Umbilical cord (tissue), 2 donors: Measurements from ENCODE around the gene ETHE1. TPM values are rescaled to one million over a fixed set of nuclear protein-coding genes. Genes with fewer than 3 reads are reported as not detected.
A peak's percentile ranks its signal among the peaks of the same experiment; 100 is the strongest.
"Not testable (repeated sequence)": the region's sequence is repeated elsewhere in the genome, so short reads cannot be mapped to it uniquely, and the experiment has no call there.

Source experiments
- DNase-seq: peaks from one replicate; pipeline ENCODE4 v3.0.0-alpha.2; 2015; ENCODE audit warnings: low spot score
- total RNA-seq: library from RNA; depleted of rRNA; stranded (reverse); fragments of >200 nt; gene quantifications from one replicate; pipeline ENCODE4 v1.2.3, GENCODE V29; 2014; ENCODE audit warnings: low replicate concordance; ENCODE audit not compliant: insufficient read depth

Gene ETHE1
- total RNA-seq, 1 donor from 2014 or later, result 33.7 TPM

DNA sequence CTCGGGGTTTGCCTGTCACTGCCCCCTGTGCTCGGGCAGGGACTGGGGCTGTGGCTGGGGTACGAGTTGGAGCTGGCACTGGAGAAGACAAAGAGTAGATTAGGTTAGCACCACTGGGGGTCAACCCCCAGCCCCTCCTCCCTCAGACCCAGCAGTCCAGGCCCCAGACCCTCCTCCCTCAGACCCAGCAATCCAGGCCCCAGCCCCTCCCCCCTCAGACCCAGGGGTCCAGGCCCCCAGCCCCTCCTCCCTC, 25.1 kb upstream of the ETHE1 start:
- DNase-seq, result no peak

- no peak for DNase-seq
Observed at GRCh38 chr19:43551399-43552197, 24.6 kb upstream of the ETHE1 start.

DNA sequence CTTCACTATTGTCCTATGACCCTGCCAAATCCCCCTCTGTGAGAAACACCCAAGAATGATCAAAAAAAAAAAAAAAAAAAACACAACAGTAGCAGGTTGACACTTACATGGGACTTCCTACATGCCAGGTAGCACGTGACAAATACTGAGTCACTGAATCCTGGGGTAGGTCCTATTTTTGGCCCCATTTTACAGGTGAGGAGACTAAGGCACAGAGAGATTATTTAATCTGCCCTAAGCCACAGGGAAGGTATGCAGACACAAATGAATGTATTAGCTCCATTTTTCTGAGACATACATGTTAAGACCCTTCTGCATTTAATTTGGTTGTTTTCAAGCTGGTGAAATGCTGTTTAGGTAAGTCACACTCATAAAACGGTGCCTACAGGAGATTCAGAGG, 21.7 kb upstream of the ETHE1 start:
- DNase-seq, result no peak

DNA sequence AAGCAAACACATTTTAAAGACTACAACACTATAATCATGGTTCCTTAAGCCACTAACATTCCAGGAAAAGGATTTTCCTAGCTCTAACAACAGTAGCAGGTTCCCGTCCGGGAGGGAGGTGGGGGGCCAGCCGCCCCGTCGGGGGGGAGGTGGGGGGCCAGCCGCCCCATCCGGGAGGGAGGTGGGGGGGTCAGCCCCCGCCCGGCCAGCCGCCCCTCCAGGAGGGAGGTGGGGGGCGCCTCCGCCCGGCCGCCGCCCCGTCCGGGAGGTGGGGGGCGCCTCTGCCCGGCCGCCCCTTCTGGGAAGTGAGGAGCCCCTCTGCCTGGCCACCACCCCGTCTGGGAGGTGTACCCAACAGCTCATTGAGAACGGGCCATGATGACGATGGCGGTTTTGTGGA, 20.9 kb upstream of the ETHE1 start:
- DNase-seq, result not testable (repeated sequence)

DNA sequence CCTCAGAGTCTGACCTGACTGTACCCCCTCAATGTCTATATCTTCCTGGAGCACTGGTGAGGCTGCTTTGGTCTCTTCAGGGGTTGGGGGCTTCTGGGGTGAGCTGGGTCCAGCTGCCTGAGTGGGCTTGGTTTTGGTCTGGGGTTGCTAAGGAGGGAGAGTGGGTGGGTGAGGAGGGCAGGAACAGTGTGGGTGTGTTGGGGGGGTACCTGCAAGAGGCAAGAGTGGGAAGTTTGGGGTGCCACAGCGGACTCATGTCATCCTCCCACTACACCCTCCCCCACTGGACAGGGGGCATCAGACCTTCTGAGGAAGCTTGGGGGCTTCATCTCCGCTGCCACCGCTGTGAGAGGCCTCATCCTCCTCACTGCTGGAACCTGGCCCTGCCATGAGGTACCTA, 19.6 kb upstream of the ETHE1 start:
- DNase-seq, result no peak

DNA sequence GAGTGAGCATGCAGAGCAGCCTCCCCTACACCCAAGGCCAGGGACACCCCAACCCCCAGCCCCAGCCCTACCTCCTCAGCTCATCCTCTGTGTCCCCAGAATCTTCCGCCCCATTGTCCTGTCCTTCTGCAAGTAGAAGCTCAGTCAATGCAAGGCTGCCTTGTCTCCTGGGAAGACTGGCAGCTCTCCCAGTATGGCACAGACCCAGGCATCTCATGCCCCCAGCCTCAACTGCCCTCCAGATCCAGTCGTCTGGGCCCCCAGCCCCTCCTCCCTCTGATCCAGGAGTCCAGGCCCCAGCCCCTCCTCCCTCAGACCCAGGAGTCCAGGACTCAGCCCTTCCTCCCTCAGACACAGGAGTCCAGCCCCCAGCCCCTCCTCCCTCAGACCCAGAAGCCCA, 19.0 kb upstream of the ETHE1 start:
- DNase-seq, result no peak

- no peak for DNase-seq
Observed at GRCh38 chr19:43545276-43545675, 18.3 kb upstream of the ETHE1 start.

DNA sequence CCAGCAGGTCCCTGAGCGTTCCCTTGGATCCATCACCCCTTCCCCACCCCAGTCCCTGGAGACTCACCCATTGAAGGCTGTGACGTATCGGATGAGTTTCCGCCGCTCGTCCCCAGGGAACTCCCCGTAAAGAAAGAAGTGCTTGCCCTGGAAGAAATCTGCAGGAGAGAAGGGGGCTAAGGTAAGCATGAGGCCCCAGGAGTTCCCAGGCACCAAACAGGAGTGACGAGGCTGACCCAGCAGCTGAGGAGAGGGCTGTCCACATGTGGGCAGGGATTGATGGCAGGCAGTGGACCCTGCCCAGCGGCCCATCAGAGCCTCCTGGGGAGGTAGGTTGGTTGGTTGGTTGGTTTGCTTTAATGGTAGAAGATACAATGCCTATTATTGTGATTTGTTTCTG, 17.1 kb upstream of the ETHE1 start:
- no peak for DNase-seq

GRCh38 chr19:43541920-43542650, 15.1 kb upstream of the ETHE1 start:
- DNase-seq, result no peak

DNA sequence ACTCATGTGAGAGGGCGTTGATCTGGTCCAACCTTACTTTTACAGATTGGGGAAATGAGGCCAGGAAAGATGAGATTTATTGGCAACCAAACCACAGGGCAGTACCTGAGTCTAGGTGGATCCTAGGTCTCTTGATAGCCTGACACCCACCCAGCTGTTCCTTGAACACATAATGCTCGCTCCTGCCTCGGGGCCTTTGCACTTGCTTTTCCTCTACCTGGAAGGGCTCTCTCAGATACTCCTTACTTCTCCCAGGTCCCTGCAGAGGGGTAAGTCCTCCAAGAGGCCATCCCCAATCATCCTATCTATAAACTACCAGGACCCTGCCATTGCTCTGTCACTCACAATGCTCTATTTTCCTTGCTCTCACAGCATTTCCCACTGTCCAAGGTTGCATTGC, 13.4 kb upstream of the ETHE1 start:
- DNase-seq, result no peak

DNA sequence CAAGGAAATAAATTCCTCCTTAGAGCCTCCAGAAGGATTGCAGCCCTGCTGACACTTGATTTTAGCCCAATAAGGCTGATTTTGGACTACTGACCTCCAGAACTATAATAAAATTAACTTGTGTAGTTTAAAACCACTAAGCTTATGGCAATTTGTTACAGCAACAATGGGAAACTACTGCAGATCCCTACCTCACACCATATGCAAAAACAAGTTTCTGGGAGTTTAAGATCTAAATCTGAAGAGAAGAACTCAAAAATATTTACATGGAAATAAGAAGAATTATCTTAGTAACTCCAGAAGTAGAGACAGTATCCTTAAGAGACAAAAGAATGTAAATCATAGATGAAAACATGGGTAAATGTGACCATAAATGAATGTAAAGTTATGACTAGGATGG, 11.9 kb upstream of the ETHE1 start:
- DNase-seq, result no peak

DNA sequence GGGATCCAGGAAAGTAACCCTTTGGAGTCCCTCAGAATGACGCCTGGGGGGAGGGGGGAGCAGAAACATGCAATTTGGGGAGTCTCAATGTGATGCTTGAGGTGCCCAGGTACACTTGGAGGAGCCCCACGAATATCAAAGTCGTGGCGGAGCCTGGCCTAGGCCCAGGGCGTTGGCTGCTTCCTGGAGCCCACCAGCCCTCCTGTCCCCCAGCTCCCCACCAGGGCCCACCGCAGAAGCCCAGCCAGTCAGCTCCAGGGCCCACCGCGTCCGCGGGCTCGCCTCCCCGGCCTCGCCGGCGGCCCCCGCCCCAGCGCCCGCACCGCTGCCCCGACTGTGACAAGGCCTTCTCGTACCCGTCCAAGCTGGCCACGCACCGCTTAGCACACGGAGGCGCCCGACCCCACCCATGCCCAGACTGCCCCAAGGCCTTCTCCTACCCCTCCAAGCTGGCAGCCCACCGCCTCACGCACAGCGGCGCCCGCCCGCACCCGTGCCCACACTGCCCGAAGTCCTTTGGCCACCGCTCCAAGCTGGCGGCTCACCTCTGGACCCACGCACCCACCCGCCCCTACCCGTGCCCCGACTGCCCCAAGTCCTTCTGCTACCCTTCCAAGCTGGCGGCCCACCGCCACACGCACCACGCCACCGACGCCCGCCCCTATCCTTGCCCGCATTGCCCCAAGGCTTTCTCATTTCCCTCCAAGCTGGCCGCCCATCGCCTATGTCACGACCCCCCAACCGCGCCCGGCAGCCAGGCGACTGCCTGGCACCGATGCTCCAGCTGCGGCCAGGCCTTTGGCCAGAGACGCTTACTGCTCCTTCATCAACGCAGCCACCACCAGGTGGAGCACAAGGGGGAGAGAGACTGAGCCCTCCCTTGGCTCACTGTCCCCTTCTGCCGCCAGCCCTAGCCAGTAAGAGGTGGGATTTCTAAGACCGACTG, 8.1 kb upstream of the ETHE1 start:
- DNase-seq, result peak; percentile 72

DNA sequence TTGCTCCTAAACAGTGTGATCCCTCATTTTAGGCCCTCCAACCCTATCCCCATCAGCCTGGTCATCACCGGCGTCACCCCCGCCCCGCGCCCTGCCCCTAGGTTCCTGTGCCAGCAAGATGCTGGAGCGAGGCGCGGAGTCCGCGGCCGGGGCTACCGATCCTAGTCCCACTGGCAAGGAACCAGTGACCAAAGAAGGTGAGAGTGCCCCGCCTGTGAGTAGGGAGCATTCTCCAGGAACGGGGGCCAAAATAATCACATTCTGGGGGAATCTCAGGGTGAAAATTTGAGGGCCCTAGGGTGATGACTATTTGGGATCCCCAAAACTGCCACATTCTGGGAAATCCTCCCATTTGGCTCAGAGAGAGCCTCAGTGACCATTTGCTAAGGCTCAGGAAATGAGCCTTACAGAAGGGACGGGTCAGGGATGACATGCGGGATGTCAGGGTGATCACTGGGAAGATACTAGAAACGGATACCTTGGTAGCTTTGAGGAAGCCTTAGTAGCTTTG, 7.4 kb upstream of the ETHE1 start:
- DNase-seq, result no peak

- peak; percentile 100 for DNase-seq
Observed at GRCh38 chr19:43533546-43534304, 6.7 kb upstream of the ETHE1 start.

- peak; percentile 99 for DNase-seq
Observed at GRCh38 chr19:43532962-43533545, 6.1 kb upstream of the ETHE1 start, which contains the start of gene ZNF575. Gene ZNF575, plus strand, starts transcription at chr19:43533188. Its CDS starts 1,235 bp downstream, at chr19:43534423.

DNA sequence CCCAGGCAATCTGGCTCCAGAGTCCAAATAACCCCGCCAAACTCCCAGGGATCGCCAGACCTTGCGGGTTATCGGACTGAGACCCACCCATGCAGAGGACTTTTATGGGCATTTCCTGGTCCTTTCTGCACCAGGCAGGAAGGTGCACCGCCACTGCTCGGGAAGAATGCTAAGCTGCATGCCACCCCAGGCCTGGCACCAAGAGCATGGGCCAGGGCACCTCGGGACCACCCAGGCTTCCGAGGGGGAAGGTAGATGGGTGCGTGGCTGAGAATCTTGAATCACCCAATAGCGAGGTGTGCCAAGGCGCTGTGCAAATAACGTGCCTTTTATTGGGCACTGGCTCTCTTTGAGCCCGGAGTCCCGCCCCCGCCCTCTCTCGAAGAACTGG, 5.6 kb upstream of the ETHE1 start:
- no peak for DNase-seq

- peak; percentile 41 for DNase-seq
Observed at GRCh38 chr19:43527860-43528622, 1.0 kb upstream of the ETHE1 start.

- no peak for DNase-seq
Observed at GRCh38 chr19:43525836-43526771, 897 bp downstream of the ETHE1 start.
